ENCODE results near the gene STX8.

DNA sequence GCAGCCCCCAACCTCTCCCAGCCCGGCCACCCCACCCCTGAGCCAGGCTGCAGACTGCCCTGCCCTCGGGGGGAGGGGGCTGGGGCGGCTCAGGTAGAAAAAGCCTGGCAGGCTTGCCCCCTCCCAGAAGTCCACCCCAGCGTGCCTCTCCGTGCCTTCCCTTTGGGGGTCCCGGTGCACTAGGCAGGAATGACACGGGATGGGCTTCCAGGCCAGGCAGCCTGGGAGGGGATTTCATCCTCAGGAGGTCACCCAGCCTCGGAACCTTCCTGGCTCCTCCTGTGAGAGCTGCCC is 369.3 kb downstream of the STX8 start:
- no peak for TF ChIP-seq SP1 (IDR thresholded peaks at IDR 0.05; ENCODE audit: low read depth)
- TF ChIP-seq, protein P1, sequence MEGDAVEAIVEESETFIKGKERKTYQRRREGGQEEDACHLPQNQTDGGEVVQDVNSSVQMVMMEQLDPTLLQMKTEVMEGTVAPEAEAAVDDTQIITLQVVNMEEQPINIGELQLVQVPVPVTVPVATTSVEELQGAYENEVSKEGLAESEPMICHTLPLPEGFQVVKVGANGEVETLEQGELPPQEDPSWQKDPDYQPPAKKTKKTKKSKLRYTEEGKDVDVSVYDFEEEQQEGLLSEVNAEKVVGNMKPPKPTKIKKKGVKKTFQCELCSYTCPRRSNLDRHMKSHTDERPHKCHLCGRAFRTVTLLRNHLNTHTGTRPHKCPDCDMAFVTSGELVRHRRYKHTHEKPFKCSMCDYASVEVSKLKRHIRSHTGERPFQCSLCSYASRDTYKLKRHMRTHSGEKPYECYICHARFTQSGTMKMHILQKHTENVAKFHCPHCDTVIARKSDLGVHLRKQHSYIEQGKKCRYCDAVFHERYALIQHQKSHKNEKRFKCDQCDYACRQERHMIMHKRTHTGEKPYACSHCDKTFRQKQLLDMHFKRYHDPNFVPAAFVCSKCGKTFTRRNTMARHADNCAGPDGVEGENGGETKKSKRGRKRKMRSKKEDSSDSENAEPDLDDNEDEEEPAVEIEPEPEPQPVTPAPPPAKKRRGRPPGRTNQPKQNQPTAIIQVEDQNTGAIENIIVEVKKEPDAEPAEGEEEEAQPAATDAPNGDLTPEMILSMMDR (IDR thresholded peaks at IDR 0.05 in 2 of 3, conservative IDR thresholded peaks at IDR 0.05 in 1 of 3; ENCODE audit: borderline replicate concordance in 1 of 3, insufficient read depth in 1 of 3, low read depth in 2 of 3, low read length in 2 of 3), result no peak
- TF ChIP-seq SRF (IDR thresholded peaks at IDR 0.05; ENCODE audit: low read depth), result no peak
